Measurements from ENCODE around the gene COG5.

DNA sequence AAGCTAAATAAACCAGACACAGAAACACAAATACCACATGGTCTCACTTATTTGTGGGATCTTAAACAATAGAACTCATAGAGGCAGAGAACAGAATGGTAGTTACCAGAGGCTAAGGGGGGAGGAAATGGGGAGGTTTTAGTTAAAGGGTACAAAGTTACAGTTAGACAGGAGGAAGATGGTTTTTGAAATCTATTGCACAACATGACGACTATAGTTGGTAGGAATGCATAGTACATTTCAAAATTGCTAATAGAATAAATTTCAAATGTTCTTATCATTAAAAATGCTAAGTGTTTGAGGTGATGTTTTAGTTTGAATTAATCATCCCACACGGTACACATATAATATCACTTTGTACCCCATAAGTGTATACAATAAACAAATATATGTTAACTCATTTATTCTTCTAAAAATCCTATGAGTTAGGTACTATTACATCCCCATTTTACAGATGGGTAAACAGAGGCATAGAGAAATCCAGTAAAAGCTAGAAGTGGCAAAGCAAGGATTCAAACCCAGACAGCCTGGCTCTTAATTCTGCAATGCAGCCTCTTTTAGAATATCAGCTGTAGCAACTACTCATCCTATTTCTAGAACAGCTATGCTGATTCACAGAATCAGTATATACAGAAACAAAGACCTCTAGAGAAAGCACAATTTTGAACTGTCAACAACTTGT lies 344.0 kb downstream of the COG5 start:
- no peak for TF ChIP-seq POLR2A (IDR thresholded peaks at IDR 0.05)
- TF ChIP-seq CTCF (IDR thresholded peaks at IDR 0.05), result no peak
- TF ChIP-seq POLR2AphosphoS5 (IDR thresholded peaks at IDR 0.05), result no peak

Data from breast epithelium (tissue), 3 donors.